H1 (cell line): ENCODE data around the gene SYMPK. TPM values are rescaled to one million over a fixed set of nuclear protein-coding genes. Genes with fewer than 3 reads are reported as not detected.

Experiments
- EGR1 ChIP-seq: IDR thresholded peaks from 2 replicates; pipeline ENCODE4 v1.6.1; 2011; ENCODE audit warnings: low read depth, low read length, borderline replicate concordance
- JUN ChIP-seq: IDR thresholded peaks from 2 replicates; pipeline ENCODE4 v1.6.1; 2011; ENCODE audit warnings: low read depth, mild to moderate bottlenecking, improper control_type of control experiment, low read length
- JUND ChIP-seq: IDR thresholded peaks from 2 replicates; pipeline ENCODE4 v1.6.1; 2011; ENCODE audit warnings: mild to moderate bottlenecking, improper control_type of control experiment, low read length
- MAX ChIP-seq: IDR thresholded peaks from 2 replicates; pipeline ENCODE4 v1.6.1; 2012; ENCODE audit warnings: inconsistent platforms
- POLR2A ChIP-seq, 2 experiments: IDR thresholded peaks; 1 replicate in 1 of 2; 2 replicates in 1 of 2; pipeline ENCODE4 v1.6.1; 2011; ENCODE audit warnings: low read depth in 2 of 2, low read length in 2 of 2, mild to moderate bottlenecking in 2 of 2; ENCODE audit errors: control extremely low read depth in 1 of 2
- SIRT6 ChIP-seq: IDR thresholded peaks from one replicate; pipeline ENCODE4 v1.7.1; 2012; ENCODE audit warnings: low read length, inconsistent platforms
- polyA plus RNA-seq, 7 experiments: library from polyadenylated mRNA; depleted of rRNA in 3 of 7; stranded (reverse) in 5 of 7; unstranded in 2 of 7; fragments of >200 nt in 5 of 7; fragments of 200-250 nt in 2 of 7; gene quantifications; 1 replicate in 5 of 7; 2 replicates in 1 of 7; 4 replicates in 1 of 7; pipeline versions ENCODE4 v1.2.1 to v1.2.3, GENCODE V29; 2011 to 2013; ENCODE audit warnings: missing spikeins in 2 of 7, mixed read lengths in 2 of 7
- total RNA-seq: library from RNA; stranded (reverse); fragmentation: NEBNext Ultra II Directional; extraction: Animal tissue kit (Norgen Biotek cat#: 25700); gene quantifications from 2 replicates; pipeline ENCODE4 v1.2.1, GENCODE V29; 2021

SYMPK gene
- total and polyA plus RNA-seq, 2 of the 8 experiments (the other 6 are each of a cell fraction or from before 2014, with no cell fraction given), result 93.6 to 99.5 TPM

DNA sequence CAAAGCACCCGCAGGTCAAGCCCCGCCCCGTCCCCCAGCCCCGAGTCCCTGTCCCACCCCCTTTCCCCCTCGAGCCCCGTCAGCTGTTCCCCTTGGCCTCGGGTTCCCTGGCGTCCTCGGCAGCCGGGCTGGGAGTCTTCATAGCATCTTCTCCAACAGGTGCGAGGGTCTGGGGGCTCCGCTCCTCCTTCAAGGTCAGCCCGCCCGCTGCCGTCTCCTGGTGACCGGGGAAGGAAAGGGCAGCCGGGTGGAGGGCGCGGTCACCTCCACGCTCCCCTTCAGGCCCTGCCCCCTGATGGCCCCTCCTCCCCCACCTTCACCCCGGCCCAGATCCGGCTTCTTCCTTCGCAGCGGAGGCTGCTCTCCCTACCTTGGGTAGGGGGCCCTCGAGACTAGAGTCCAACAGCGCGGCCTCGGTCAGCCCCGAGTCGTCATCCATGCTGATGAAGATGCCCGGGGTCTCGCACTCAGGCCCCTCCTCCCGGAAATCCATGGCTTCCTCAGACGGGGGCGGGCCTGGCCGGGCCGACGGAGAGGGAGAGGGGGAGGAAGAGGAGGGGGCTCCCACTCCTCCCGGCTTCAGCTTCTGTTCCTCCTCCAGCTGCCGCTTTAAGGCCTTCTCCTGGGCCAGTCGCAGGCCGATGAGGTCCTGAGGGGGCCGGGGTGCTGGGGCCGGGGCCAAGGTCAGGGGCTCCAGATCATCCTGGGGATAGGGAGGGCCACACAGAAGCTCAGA, 47.3 kb downstream of the SYMPK start (continued):
- TF ChIP-seq POLR2A (IDR thresholded peaks at IDR 0.05; ENCODE audit: control extremely low read depth in 1 of 2, low read depth in 2 of 2, low read length in 2 of 2), result peak; percentile 35 to 77
- TF ChIP-seq JUN, result no peak
- peak; percentile 36; the same call in 1 of the 2 replicates for TF ChIP-seq MAX
- peak; percentile 45; the same call in 1 of the 2 replicates for TF ChIP-seq EGR1
- TF ChIP-seq JUND, result no peak
- TF ChIP-seq SIRT6, result no peak
- TF ChIP-seq, all 59 proteins: peak for 11
